SK-N-SH (cell line): Measurements from ENCODE around the gene RASSF8. TPM values are rescaled to one million over a fixed set of nuclear protein-coding genes. Genes with fewer than 3 reads are reported as not detected.

Source experiments
- CTCF ChIA-PET: fragments of 300-600, 350-600 bp; formaldehyde crosslinking; extraction: SDS; loops from one replicate; lab custom pipeline; 2021; lab: Yijun Ruan, JAX
- POLR2A ChIA-PET: fragments of 350-600 bp; sonication (Branson Sonifier 250); formaldehyde crosslinking; extraction: SDS; loops from one replicate; lab custom pipeline; 2020; ENCODE audit warnings: antibody characterized with exemption, inconsistent platforms; lab: Yijun Ruan, JAX
- DNase-seq: peaks from one replicate; pipeline ENCODE4 v3.0.0; 2012
- H2AFZ ChIP-seq: fragments of 200-600 bp; sonication (generic); 2 replicates; pipeline ENCODE4 v1.8.1; 2016; ENCODE audit warnings: antibody characterized with exemption, mild to moderate bottlenecking, low read depth
- H3F3A ChIP-seq: fragments of 200-600 bp; sonication (generic); replicated peaks from 2 replicates; pipeline ENCODE3; 2016; ENCODE audit warnings: antibody characterized with exemption, mild to moderate bottlenecking; ENCODE audit not compliant: insufficient read depth
- H3K27ac ChIP-seq, 2 experiments: fragments of 200-500 bp in 1 of 2; fragments of 200-600 bp in 1 of 2; sonication (Bioruptor generic) in 1 of 2; sonication (generic), shearing (Covaris generic) in 1 of 2; 2 replicates each; pipeline versions ENCODE4 v1.5.1 to v1.6.1; 2014 to 2016; ENCODE audit warnings: low read depth in 2 of 2, inconsistent platforms in 1 of 2, low read length in 1 of 2, mild to moderate bottlenecking in 1 of 2, mixed read lengths in 1 of 2
- H3K27me3 ChIP-seq: fragments of 200-600 bp; sonication (generic), shearing (Covaris generic); 2 replicates; pipeline ENCODE4 v1.6.1; 2016; ENCODE audit warnings: mixed run types; ENCODE audit not compliant: insufficient read depth
- H3K36me3 ChIP-seq, 2 experiments: fragments of 200-500 bp in 1 of 2; fragments of 200-600 bp in 1 of 2; sonication (Bioruptor generic) in 1 of 2; sonication (generic) in 1 of 2; replicated peaks in 1 of 2; 2 replicates each; pipeline versions ENCODE3 to v1.5.1; 2014 to 2016; ENCODE audit warnings: low read length in 1 of 2, mild to moderate bottlenecking in 1 of 2; ENCODE audit not compliant: insufficient read depth in 2 of 2, control insufficient read depth in 1 of 2
- H3K4me1 ChIP-seq, 2 experiments: fragments of 200-500 bp in 1 of 2; fragments of 200-600 bp in 1 of 2; sonication (Bioruptor generic) in 1 of 2; sonication (generic), shearing (Covaris generic) in 1 of 2; 2 replicates each; pipeline versions ENCODE4 v1.5.1 to v1.6.1; 2014 to 2016; ENCODE audit warnings: low read depth in 1 of 2, low read length in 1 of 2, mixed run types in 1 of 2; ENCODE audit not compliant: insufficient read depth in 2 of 2, control insufficient read depth in 1 of 2
- H3K4me2 ChIP-seq: fragments of 200-600 bp; sonication (generic), shearing (Covaris generic); 2 replicates; pipeline ENCODE4 v1.6.1; 2017; ENCODE audit warnings: mixed run types
- H3K4me3 ChIP-seq, 2 experiments: fragments of 200-500 bp in 1 of 2; fragments of 200-600 bp in 1 of 2; sonication (Bioruptor generic) in 1 of 2; sonication (generic), shearing (Covaris generic) in 1 of 2; 2 replicates each; pipeline versions ENCODE4 v1.5.1 to v1.8.1; 2014 to 2016; ENCODE audit warnings: low read depth in 2 of 2, inconsistent platforms in 1 of 2, low read length in 1 of 2, mild to moderate bottlenecking in 1 of 2, mixed read lengths in 1 of 2, moderate library complexity in 1 of 2
- H3K79me2 ChIP-seq: fragments of 200-600 bp; sonication (generic); 2 replicates; pipeline ENCODE4 v1.8.1; 2017; ENCODE audit warnings: mild to moderate bottlenecking; ENCODE audit not compliant: insufficient read depth
- H3K9ac ChIP-seq: fragments of 200-600 bp; sonication (generic); 2 replicates; pipeline ENCODE4 v1.6.1; 2017; ENCODE audit warnings: mixed run types
- H3K9me2 ChIP-seq: fragments of 200-600 bp; sonication (generic); 2 replicates; pipeline ENCODE4 v1.6.1; 2017; ENCODE audit warnings: mixed run types
- H3K9me3 ChIP-seq: fragments of 200-600 bp; sonication (generic); 2 replicates; pipeline ENCODE4 v1.6.1; 2017; ENCODE audit warnings: mixed run types, mild to moderate bottlenecking, moderate library complexity
- H4K20me1 ChIP-seq: fragments of 200-600 bp; sonication (generic); 2 replicates; pipeline ENCODE4 v1.6.1; 2017; ENCODE audit warnings: mild to moderate bottlenecking, mixed run types; ENCODE audit not compliant: insufficient read depth
- CHD2 ChIP-seq: fragments of 150-350 bp; IDR thresholded peaks from 2 replicates; pipeline ENCODE4 v1.6.1; 2018; ENCODE audit warnings: low read length; ENCODE audit not compliant: partially characterized antibody
- EZH2phosphoT487 ChIP-seq: fragments of 200-600 bp; sonication (generic); IDR thresholded peaks from 2 replicates; pipeline ENCODE4 v1.6.1; 2017; ENCODE audit warnings: low read depth, mixed run types, mild to moderate bottlenecking, antibody characterized with exemption, moderate library complexity, borderline replicate concordance
- FOXJ3 ChIP-seq: sonication (generic); formaldehyde crosslinking; IDR thresholded peaks from 2 replicates; pipeline ENCODE4 v1.5.1; 2020; ENCODE audit warnings: mild to moderate bottlenecking, missing genetic modification reagents
- GABPA ChIP-seq: IDR thresholded peaks from 2 replicates; pipeline ENCODE4 v1.4.0; 2012; ENCODE audit warnings: low read depth, mild to moderate bottlenecking
- IRF3 ChIP-seq: fragments of 150-350 bp; IDR thresholded peaks from 2 replicates; pipeline ENCODE4 v1.6.1; 2016; ENCODE audit warnings: mild to moderate bottlenecking, low read depth, low read length
- PBX3 ChIP-seq: IDR thresholded peaks from 2 replicates; pipeline ENCODE4; 2012
- POLR2AphosphoS5 ChIP-seq: IDR thresholded peaks from 2 replicates; pipeline ENCODE4 v1.6.1; 2012; ENCODE audit warnings: low read depth, low read length
- TAF1 ChIP-seq: IDR thresholded peaks from 2 replicates; pipeline ENCODE4 v1.6.1; 2012; ENCODE audit warnings: low read depth, mild to moderate bottlenecking, low read length, moderate library complexity, borderline replicate concordance
- USF2 ChIP-seq: fragments of 150-350 bp; IDR thresholded peaks from 2 replicates; pipeline ENCODE4 v1.6.1; 2017; ENCODE audit warnings: antibody characterized with exemption, low read length, low read depth, borderline replicate concordance
- ZBTB33 ChIP-seq: IDR thresholded peaks from 2 replicates; pipeline ENCODE4 v1.4.0; 2012; ENCODE audit warnings: low read depth, borderline replicate concordance
- WGBS: methylation state at CpG from one replicate; pipeline ENCODE4 v1.1.6; 2017; ENCODE audit warnings: low lambda C conversion rate; 5-methylcytosine and 5-hydroxymethylcytosine counted together
- polyA plus RNA-seq, 3 experiments: library from polyadenylated mRNA; depleted of rRNA; stranded (reverse); fragments of >200 nt; gene quantifications; 2 replicates each; pipeline ENCODE4 v1.2.3, GENCODE V29; 2012

Gene RASSF8
- polyA plus RNA-seq, 1 of the 3 experiments (the other 2 are of a cell fraction), result 15.3 TPM

- TF ChIP-seq ZBTB33 (no peak), GABPA (no peak), EZH2phosphoT487 (no peak)
Measured at GRCh38 chr12:26097046-26097878, 138.8 kb downstream of the RASSF8 start (continued).

GRCh38 chr12:26100666-26101349 is 142.3 kb downstream of the RASSF8 start:
- WGBS, result 87% methylated on average over 8 of the region's 8 CpGs
- Histone ChIP-seq H3K4me3 (no peak overlapping the region), H3K36me3 (no peaks in the 10 kb centered on the region), H3K9me3 (no peaks in the 10 kb centered on the region), H3K27ac (no peak overlapping the region), H3K27me3 (no peaks in the 10 kb centered on the region), H3K9me2 (no peaks in the 10 kb centered on the region), H2AFZ (no peak overlapping the region), H3K79me2 (no peaks in the 10 kb centered on the region), H4K20me1 (no peaks in the 10 kb centered on the region), H3F3A (no peaks in the 10 kb centered on the region), H3K9ac (no peak overlapping the region), H3K4me2 (no peak overlapping the region), H3K4me1 (no peaks in the 10 kb centered on the region)
- POLR2A ChIA-PET, result no interaction called here
- no peak for DNase-seq
- CTCF ChIA-PET, result interaction anchor here (0.7 to 4.0 kb wide), 6 partner anchors 9 to 601 kb away, joined by 3 to 18 read pairs (median 5); no protein-coding TSS in a partner anchor
- TF ChIP-seq ZBTB33 (no peak), TAF1 (no peak), IRF3 (no peak), POLR2AphosphoS5 (no peak), CHD2 (no peak), PBX3 (no peak), FOXJ3 (no peak), USF2 (no peak)
